Stimulated activated CD4-positive, alpha-beta T cell treated with anti-CD3 and anti-CD28 coated beads, Interleukin-15, amount 100 ng/mL, for 24 hours (primary cell): ENCODE results near the gene PRPS1.
"Not testable (repeated sequence)": the region's sequence is repeated elsewhere in the genome, so short reads cannot be mapped to it uniquely, and the experiment has no call there.

Source experiments
- DNase-seq: peaks from one replicate; pipeline ENCODE4 v3.0.0-alpha.2; 2020

The PRPS1 gene

DNA sequence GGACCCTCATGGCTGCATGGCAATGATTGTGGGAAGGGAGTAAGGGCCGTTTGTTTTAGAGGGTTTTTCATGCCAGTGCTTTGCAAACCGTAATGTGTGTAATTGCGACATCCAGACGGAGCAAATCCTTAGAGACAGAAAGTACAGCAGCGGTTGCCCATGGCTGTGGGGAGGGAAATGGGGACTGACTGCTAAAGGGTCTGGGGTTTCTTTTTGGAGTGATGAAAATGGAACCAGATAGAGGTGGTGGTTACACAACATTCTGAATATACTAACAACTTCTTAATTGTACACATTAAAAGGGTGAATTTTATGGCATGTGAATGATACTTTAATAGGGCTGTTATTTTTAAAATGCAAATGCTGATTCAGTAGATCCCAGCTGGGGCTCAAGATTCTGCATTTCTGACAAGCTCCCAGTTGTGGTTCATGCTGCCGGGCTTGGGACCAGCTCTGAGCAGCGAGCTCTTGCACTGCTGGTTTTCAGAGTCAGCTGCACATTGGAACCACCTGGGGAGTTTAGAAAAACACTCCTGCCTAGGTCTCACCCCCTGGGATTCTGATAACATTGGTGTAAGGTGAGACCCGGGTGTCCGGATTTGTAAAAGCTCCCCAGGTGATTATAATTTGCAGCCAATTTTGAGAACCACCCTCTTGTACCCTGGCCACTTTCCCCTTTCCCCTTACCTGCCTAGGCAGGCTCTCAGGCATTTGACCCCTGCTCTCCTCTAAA is 47.7 kb downstream of the PRPS1 start:
- no peak for DNase-seq

DNA sequence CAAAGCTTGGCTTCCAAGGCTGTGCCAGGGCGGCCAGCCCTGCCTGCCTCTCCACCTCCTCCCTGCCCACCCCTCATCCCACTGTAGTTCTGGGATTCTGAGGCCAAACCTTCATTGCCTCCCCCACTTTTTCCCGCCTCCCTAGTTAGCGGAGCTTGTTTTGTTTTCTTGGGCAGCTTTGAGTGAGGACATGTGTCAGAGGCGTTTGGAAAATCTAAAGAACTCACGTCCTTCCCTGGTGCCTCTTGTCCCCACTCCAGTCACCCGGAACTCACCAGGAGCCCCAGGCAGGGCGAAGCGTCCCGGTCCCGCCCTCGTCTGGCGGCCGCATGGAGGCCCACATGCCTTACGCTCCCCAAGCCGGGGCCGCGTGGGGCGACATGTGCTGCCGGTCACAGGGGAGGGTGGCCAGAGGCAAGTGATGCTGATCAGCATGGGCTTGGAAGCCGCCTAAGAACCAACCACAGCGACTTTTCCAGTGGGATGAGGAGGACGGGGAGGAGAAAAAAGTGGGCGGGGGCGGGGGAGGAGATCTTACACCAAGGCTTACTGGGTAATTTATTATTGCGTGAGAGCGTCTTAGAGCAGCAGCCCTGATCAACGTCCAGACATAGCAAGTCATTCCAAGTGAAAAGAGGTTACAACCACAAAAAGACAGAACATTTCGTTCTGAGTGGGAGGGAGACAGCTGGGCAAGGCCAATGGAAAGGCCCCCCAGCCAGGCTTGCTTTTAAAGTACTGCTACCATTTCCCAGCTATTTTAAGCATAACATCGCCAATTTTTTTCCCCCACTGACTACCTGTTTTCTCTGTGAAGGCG is 48.5 kb downstream of the PRPS1 start:
- DNase-seq: peak; percentile 74

DNA sequence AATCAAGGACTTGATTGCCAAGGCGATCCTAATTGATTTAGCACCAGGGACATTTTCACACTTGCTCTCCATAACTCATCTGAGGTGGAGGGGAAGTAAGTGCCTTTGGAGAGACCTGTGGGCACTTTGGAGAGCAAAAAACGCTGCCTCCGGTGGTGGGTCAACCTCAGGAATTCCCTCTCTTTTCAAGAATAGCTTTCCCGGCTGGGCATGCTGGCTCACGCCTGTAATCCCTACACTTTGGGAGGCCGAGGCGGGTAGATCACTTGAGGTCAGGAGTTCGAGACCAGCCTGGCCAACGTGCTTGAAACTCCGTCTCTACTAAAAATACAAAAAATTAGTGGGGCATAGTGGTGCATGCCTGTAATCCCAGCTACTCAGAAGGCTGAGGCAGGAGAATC is 49.2 kb downstream of the PRPS1 start:
- no peak for DNase-seq

DNA sequence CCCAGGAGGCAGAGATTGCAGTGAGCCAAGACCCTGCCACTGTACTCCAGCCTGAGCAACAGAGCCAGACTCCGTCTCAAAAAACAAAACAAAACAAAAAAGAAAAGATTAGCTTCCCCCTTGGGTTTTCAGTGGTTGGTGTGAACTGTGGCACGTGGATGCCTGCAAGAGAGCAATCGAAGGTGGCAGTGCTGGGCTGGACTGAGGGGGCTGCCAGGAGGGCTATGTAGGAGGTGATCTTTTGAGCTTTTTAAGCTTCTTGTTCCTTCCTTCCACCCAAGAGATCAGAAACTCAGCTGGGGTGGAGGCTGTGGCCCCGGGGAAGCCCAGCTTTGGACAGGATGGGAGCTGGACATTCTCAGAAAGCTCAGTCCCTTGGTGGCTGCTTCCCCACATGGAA is 49.6 kb downstream of the PRPS1 start:
- no peak for DNase-seq

DNA sequence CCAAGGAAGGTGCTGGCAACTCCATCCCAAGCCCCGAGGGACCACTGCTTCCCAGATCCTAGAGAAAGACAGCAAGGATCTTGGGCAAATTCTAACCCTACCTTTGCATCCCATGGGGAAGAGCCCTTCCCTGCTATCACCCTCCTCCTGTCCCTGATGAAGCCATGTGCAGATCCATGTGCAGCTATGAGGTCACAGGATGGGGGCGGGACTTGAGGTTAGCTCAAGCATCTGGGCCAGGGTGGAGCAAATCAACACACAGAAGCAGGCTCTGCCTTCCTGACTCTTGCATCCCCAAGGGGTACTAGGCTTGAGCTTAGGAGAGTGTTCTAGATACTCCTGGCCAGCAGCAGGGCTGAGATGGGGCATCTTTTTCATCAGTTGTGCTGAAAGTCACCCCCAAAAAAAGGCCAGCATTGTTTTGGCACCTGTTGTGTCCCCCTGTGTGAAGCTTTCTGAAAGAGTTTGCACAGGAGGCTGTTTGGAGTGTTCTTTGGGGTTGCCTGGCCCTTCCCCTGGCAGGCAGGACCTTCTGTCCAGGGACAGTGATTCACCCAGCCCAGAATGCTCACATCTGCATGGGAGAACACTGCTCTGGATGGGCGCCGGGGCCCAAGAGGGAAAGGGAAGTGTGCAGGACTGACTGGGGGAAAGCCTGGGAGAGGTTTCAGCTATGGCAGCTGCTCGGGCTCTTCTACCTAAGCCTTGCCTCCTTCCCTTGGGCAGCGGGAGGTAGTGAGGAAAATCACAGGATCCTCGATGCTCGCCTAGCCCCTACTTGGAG is 50.8 kb downstream of the PRPS1 start:
- DNase-seq: peak; percentile 77

DNA sequence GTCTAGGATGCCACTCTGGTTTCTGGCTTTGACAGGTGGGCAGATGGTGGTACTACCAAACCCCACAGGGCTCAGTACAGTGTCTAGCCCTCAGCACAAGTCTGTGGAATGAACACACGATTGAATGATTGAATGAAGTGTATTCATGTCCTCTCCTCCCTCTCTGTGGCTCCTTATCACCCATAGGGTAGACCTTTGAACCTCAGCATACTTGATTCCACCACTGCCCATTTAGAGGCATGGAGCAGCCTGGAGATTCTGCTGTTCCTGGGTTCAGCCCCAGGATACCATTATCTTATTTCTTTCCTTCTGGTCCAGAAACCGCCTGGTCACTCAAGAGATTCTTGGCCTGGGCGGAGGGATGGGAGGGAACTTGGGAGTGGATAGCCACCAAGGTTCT is 53.9 kb downstream of the PRPS1 start:
- no peak for DNase-seq

DNA sequence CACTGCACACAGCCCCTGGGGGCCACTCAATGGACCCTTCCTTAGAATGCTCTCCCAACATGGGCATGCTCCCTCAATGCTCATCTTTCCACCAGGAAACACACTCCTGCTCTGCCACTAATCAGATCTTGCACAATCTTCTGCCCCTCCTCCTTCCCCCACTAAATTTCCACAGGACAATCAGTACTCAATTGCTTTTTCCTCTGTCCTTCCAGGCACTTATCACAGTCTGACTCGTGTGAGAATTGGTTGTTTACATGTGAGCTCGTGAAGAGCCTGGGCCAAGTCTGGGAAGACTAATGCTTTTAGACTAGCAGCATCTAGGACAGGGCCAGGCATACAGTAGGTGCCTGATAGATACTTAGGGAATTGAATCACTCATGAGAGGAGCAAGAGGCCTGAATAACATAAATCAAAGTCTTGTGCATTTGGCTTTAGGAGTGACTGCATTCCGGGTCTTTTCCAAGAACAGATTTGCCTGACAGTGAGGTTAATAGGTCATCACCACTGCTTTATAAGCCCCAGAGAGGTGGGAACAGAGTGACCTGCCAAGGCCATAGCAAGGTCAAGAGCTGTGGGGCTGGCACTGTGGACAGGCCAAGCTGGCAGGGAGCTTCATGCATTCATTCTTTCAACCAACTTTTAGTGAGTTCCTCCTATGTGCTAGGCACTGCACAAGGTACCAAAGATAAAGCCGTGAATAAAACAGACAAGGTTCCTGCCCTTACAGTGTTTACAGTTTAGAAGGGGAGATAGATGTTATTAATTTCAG is 55.0 kb downstream of the PRPS1 start:
- DNase-seq: no peak

DNA sequence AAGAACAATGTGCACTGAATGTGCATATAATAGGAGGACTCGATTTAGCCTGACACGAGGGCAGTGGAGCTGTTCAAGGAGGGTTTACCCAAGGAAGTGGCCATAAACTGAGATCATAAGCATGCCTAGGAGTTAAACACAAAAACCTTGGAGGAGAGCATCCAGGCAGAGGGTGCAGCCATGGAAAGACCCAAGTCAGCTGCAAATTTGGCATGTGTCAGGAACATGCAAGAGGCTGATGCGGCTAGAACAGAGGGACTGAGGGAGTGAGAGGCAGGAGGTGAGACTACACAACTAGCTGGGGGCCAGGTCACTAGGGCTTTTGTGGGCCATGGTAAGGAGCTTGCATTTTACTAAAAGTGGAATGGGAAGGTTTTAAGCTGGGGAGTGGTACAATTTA is 55.6 kb downstream of the PRPS1 start:
- no peak for DNase-seq

DNA sequence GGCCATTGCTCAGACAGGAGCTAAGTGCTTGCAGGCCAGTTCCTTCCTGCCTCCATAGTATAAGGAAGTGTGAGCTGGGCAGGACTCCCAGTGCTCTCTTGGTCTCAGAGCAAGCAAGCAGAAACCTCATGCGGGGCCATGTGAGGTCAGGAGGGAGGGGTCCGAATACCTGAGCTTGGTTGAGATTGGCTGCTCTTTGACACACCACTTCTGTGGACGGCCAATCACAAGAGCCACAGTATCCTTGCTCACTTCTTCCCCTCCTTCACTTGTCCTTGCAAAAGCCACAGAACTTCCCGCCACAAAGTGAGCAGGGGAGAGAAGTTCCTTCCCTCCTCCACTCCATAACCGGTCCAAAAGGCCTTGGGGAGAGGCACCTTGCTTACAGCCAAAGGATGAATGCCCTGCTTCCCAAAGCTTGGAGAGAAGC is 56.7 kb downstream of the PRPS1 start:
- DNase-seq: no peak

DNA sequence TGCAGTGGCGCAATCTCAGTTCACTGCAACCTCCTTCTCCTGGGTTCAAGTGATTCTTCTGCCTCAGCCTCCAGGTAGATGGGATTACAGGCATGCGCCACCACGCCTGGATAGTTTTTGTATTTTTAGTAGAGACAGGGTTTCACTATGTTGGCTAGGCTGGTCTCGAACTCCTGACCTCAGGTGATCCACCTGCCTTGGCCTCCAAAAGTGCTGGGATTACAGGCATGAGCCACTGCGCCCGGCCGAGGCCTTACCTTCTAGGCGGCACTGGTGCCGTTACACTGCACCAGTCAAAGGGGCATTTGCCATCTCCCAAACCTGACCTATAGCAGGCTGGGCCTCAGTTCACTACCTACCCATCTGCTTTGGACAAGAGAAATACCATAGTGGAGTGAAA is 57.3 kb downstream of the PRPS1 start:
- DNase-seq: not testable (repeated sequence)

DNA sequence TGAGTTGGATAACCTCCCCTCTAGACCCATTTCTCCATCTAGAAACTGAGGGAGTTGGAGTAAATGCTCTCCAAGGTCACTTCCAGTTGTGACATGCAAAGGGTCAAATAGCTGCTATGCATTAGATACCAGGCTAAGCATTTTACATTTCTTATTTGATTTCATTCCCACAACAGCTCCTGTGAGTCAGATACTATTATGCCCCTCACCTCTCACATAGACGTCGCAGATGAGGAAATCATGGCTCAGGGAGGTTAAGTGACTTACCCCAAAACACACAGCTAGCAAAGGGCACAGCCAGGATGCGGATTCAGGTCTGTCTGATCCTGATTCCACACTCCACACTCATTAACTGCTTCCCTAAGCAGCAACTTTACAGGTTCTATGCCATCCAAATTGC is 57.7 kb downstream of the PRPS1 start:
- no peak for DNase-seq

DNA sequence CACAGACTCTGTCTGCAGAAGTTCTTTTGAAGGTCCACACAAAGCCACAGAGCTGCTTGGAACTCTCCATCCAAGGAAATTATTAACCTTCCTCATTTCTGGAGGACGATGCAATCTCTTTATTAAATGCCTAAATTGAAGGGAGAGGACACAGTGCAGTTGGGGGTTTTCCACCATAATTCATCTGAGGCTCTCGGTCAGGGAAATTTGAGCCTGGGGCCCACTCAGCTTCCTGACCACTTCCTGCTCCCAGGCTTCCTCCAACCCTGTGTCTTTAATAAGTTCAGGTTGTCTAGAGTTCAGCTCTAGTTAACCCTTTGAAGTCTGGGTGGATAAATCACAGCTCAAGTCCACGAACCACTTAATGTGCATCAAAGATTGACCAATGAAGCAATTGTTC is 58.5 kb downstream of the PRPS1 start:
- no peak for DNase-seq

DNA sequence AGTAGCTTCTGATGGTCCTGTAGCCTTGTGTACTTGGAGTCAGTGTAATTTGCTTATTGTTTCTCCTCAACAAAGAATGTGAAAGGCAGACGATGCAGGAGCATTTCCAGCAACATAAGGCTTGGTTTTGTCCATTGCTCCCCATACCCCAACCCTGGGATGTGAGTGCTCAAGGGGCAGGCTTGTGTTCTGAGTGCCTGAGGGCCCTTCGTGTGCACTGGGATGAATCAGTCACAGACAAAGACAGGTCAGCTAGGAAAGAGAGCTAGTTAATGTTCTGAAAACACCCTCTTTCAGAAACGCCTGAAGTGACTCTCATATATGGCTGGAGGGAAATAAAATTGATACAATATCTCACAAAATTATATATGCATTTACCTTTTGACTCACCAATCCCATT is 59.1 kb downstream of the PRPS1 start:
- no peak for DNase-seq

DNA sequence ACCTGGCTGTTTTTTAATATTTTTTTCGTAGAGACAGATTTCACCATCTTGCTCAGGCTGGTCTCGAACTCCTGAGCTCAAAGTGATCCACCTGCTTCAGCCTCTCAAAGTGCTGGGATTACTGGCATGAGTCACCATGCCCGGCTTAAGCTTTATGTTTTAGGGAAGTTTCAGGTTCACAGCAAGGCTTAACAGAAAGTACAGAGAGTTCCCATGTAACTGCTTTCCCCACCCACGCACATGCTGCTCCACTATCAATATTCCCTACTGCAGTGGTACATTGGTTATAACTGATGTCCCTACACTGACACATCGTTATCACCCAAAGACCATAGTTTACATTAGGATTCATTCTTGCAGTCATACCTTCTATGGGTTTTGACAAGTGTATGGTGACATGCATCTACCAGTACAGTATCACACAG is 62.7 kb downstream of the PRPS1 start:
- no peak for DNase-seq

DNA sequence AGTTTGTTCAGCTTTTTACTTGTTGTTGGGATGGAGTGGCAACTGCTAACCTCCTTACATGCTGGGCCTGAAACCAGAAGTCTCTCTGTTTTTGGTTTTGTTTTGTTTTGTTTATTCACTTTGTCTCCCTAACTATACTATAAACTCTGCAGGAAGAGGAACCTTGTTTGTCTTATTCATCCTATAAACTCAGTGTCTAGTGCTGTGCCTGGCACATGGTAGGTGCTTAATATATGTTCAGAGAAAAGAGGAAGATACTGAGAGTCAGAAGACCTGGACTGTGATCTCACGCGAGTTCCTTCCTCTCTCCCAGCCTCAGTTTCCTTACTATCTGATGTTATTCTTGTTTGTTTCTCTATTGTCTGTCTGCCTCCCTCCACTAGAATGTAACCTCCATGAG is 71.3 kb downstream of the PRPS1 start:
- DNase-seq: no peak

DNA sequence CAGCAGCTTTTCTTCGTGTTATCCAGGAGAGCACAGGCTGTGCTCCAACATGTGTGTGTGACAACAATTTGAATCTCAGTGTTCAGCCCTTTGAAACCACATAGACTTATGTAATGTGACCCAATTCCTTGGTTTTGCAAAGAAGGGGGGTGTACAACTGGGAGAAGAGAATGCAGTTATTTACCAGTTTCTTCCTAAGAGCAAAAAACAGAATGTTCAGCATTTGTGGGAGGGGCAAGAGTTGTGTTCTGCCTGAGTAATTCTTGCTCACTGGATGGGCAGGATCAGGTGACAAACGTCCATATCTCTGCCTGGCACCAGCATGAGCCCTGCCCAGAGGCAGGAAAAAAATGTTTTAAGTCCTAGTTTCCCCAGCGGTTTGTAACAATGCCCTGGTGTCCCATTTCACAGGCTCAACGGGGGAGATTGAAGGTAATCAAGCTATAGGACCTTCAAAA is 72.0 kb downstream of the PRPS1 start:
- no peak for DNase-seq
